Tibial nerve (tissue), 4 donors: ENCODE measurements around the gene ZCWPW2. TPM values are rescaled to one million over a fixed set of nuclear protein-coding genes. Genes with fewer than 3 reads are reported as not detected.
A peak's percentile ranks its signal among the peaks of the same experiment; 100 is the strongest.

Source experiments
- DNase-seq, 2 donors: peaks; one replicate each; pipeline ENCODE4 v3.0.0-alpha.2; 2019; ENCODE audit warnings: low spot score in 2 of 2
- H3K27ac ChIP-seq, 4 donors: fragments of 200-600 bp; sonication (generic) in 3 of 4; one replicate each; pipeline ENCODE4 v1.5.1; 2017 to 2019; ENCODE audit warnings: mild to moderate bottlenecking in 1 of 4
- H3K27me3 ChIP-seq, 2 donors: fragments of 200-600 bp; sonication (generic) in 1 of 2; one replicate each; pipeline versions ENCODE4 v1.5.1 to v1.6.0; 2017 to 2019
- H3K36me3 ChIP-seq, 3 donors: fragments of 200-600 bp; sonication (generic); one replicate each; pipeline ENCODE4 v1.5.1; 2018 to 2019
- H3K4me1 ChIP-seq, 4 donors: fragments of 200-600 bp; sonication (generic) in 3 of 4; one replicate each; pipeline ENCODE4 v1.5.1; 2017 to 2019
- H3K4me3 ChIP-seq, 4 donors: fragments of 200-600 bp; sonication (generic) in 3 of 4; one replicate each; pipeline ENCODE4 v1.5.1; 2017 to 2019; ENCODE audit warnings: mild to moderate bottlenecking in 1 of 4, moderate library complexity in 1 of 4
- H3K9me3 ChIP-seq, 4 donors: fragments of 200-600 bp; sonication (generic) in 3 of 4; one replicate each; pipeline ENCODE4 v1.5.1; 2017 to 2019
- CTCF ChIP-seq, 5 experiments: fragments of 200-600 bp in 3 of 5; fragments of 450-650 bp in 2 of 5; sonication (generic) in 3 of 5; IDR thresholded peaks; one replicate each; pipeline ENCODE4 v1.5.1; 2016 to 2019; ENCODE audit warnings: antibody characterized with exemption in 5 of 5, mild to moderate bottlenecking in 3 of 5, moderate library complexity in 2 of 5
- EP300 ChIP-seq, 2 donors: sonication (generic); formaldehyde crosslinking; IDR thresholded peaks; one replicate each; pipeline ENCODE4 v1.6.1; 2017; ENCODE audit warnings: antibody characterized with exemption in 2 of 2, mild to moderate bottlenecking in 1 of 2
- POLR2A ChIP-seq, 2 donors: fragments of 450-650 bp; IDR thresholded peaks; one replicate each; pipeline ENCODE4 v1.6.1; 2017; ENCODE audit warnings: antibody characterized with exemption in 2 of 2, mild to moderate bottlenecking in 2 of 2, moderate library complexity in 2 of 2
- WGBS, 2 donors: methylation state at CpG; one replicate each; pipeline ENCODE4 v1.1.5; 2018; 5-methylcytosine and 5-hydroxymethylcytosine counted together
- total RNA-seq, 4 donors: library from RNA; depleted of rRNA; stranded (reverse); fragments of >200 nt; gene quantifications; one replicate each; pipeline ENCODE4 v1.1.0, GENCODE V29; 2016

Gene ZCWPW2
- total RNA-seq, 4 donors from 2014 or later, result 0.39 to 2.7 (median 0.89) TPM

GRCh38 chr3:28476764-28477163 is 128.2 kb downstream of the ZCWPW2 start:
- Histone ChIP-seq H3K4me3 (no peak overlapping the region), H3K36me3 (peaks cover 0 to 6% (median 0%) of the 10 kb centered on the region in 3 donors), H3K27ac (no peak overlapping the region), H3K27me3 (no peaks in the 10 kb centered on the region), H3K9me3 (peaks cover 0 to 11% (median 0%) of the 10 kb centered on the region in 4 donors), H3K4me1 (no peaks in the 10 kb centered on the region)
- no peak for DNase-seq
- 70 to 77% methylated on average over 5 of the region's 5 CpGs for WGBS, 2 donors
- TF ChIP-seq CTCF (IDR thresholded peaks at IDR 0.05), result no peak

- H3K27me3 ChIP-seq, result no peaks in the 10 kb centered on the region
- H3K4me1 ChIP-seq, result no peaks in the 10 kb centered on the region
- TF ChIP-seq CTCF (IDR thresholded peaks at IDR 0.05) (no peak), POLR2A (IDR thresholded peaks at IDR 0.05) (no peak), EP300 (IDR thresholded peaks at IDR 0.05) (no peak)
- H3K36me3 ChIP-seq, result peaks cover 0 to 20% (median 0%) of the 10 kb centered on the region in 3 donors
- DNase-seq, result no peak
- no peak overlapping the region for H3K27ac ChIP-seq
- H3K9me3 ChIP-seq, result peaks cover 0 to 37% (median 4%) of the 10 kb centered on the region in 4 donors
- no peak overlapping the region for H3K4me3 ChIP-seq
These were observed 136.6 kb downstream of the ZCWPW2 start for GRCh38 chr3:28485164-28485563.

- no peaks in the 10 kb centered on the region for H3K4me1 ChIP-seq
- no peaks in the 10 kb centered on the region for H3K36me3 ChIP-seq
These were observed 146.8 kb downstream of the ZCWPW2 start for GRCh38 chr3:28495301-28495700.

GRCh38 chr3:28502397-28502937 is 153.9 kb downstream of the ZCWPW2 start:
- no peak for TF ChIP-seq POLR2A (IDR thresholded peaks at IDR 0.05)
- no peak for TF ChIP-seq CTCF (IDR thresholded peaks at IDR 0.05)
- no peak for TF ChIP-seq EP300 (IDR thresholded peaks at IDR 0.05)
- H3K4me3 ChIP-seq, result no peak overlapping the region
- no peak overlapping the region for H3K27ac ChIP-seq
- DNase-seq, result no peak
- no peaks in the 10 kb centered on the region for H3K27me3 ChIP-seq
- H3K4me1 ChIP-seq, result peaks cover 0 to 8% (median 3%) of the 10 kb centered on the region in 4 donors
- no peaks in the 10 kb centered on the region for H3K36me3 ChIP-seq
- no peaks in the 10 kb centered on the region for H3K9me3 ChIP-seq
- WGBS, 2 donors, result 36 to 38% methylated on average over 6 of the region's 6 CpGs

More at GRCh38 chr3:28495301-28495700, 146.8 kb downstream of the ZCWPW2 start:
- Histone ChIP-seq H3K27me3 (no peaks in the 10 kb centered on the region), H3K9me3 (no peaks in the 10 kb centered on the region), H3K4me3 (no peak overlapping the region), H3K27ac (no peak overlapping the region)
- TF ChIP-seq EP300 (IDR thresholded peaks at IDR 0.05) (no peak), CTCF (IDR thresholded peaks at IDR 0.05) (no peak), POLR2A (IDR thresholded peaks at IDR 0.05) (no peak)
- no peak for DNase-seq

GRCh38 chr3:28504976-28505375 is 156.5 kb downstream of the ZCWPW2 start:
- peaks cover 0 to 8% (median 3%) of the 10 kb centered on the region in 4 donors for H3K4me1 ChIP-seq
- peak overlapping the region in 1 of 4 donors; percentile 40 for H3K27ac ChIP-seq
- H3K4me3 ChIP-seq, result no peak overlapping the region
- TF ChIP-seq EP300 (IDR thresholded peaks at IDR 0.05), result no peak
- no peak for TF ChIP-seq POLR2A (IDR thresholded peaks at IDR 0.05)
- no peak for TF ChIP-seq CTCF (IDR thresholded peaks at IDR 0.05)
- no peak for DNase-seq
- H3K9me3 ChIP-seq, result no peaks in the 10 kb centered on the region
- H3K36me3 ChIP-seq, result no peaks in the 10 kb centered on the region
- 0% methylated on average over 1 of the region's 1 CpG for WGBS, 2 donors
- no peaks in the 10 kb centered on the region for H3K27me3 ChIP-seq
